MCF 10A (cell line): ENCODE measurements around the gene SOX2. TPM values are rescaled to one million over a fixed set of nuclear protein-coding genes. Genes with fewer than 3 reads are reported as not detected.

Experiments
- BruUV-seq: library from RNA; stranded (reverse); fragments of 400-500 nt; replicated peaks from 2 replicates; lab custom pipeline; 2021; lab: Mats Ljungman, UMichigan
- CTCF ChIA-PET: fragments of 300-600 bp; sonication (Branson Sonifier 250); formaldehyde crosslinking; extraction: SDS; loops from one replicate; lab custom pipeline; 2021; ENCODE audit warnings: antibody characterized with exemption, inconsistent platforms; lab: Yijun Ruan, JAX
- POLR2A ChIA-PET: fragments of 300-600, 350-650 bp; sonication (Branson Sonifier 250); formaldehyde crosslinking; extraction: SDS; loops from one replicate; lab custom pipeline; 2020; ENCODE audit warnings: antibody characterized with exemption, inconsistent platforms; lab: Yijun Ruan, JAX
- DNase-seq: peaks from one replicate; pipeline ENCODE4 v3.0.0-alpha.2; 2018; ENCODE audit not compliant: unreplicated experiment
- H3K27ac Mint-ChIP-seq: one replicate; pipeline ENCODE4 v1.8.0; 2022; ENCODE audit warnings: mild to moderate bottlenecking, low read depth, mixed read lengths; ENCODE audit not compliant: unreplicated experiment
- H3K27me3 Mint-ChIP-seq: one replicate; pipeline ENCODE4 v1.8.0; 2022; ENCODE audit warnings: mixed read lengths; ENCODE audit not compliant: insufficient read depth, unreplicated experiment
- H3K36me3 Mint-ChIP-seq: one replicate; pipeline ENCODE4 v1.8.0; 2022; ENCODE audit warnings: mild to moderate bottlenecking, moderate library complexity, mixed read lengths; ENCODE audit not compliant: insufficient read depth, unreplicated experiment
- H3K4me1 Mint-ChIP-seq: one replicate; pipeline ENCODE4 v1.8.0; 2022; ENCODE audit warnings: mixed read lengths; ENCODE audit not compliant: insufficient read depth, unreplicated experiment
- H3K4me3 Mint-ChIP-seq: one replicate; pipeline ENCODE4 v1.8.0; 2022; ENCODE audit warnings: mild to moderate bottlenecking, moderate library complexity, mixed read lengths; ENCODE audit not compliant: unreplicated experiment
- H3K9me3 Mint-ChIP-seq: one replicate; pipeline ENCODE4 v1.8.0; 2022; ENCODE audit warnings: mixed read lengths; ENCODE audit not compliant: unreplicated experiment
- CTCF ChIP-seq: fragments of 200-600 bp; IDR thresholded peaks from one replicate; pipeline ENCODE4 v1.8.0; 2022; ENCODE audit warnings: antibody characterized with exemption, mild to moderate bottlenecking; ENCODE audit not compliant: unreplicated experiment
- intact Hi-C: fragments of 100-400 bp; cut with micrococcal nuclease; formaldehyde crosslinking; loops from 2 replicates; pipeline ENCODE4 v1.14.1; 2022
- total RNA-seq: library from RNA; stranded (reverse); gene quantifications from 2 replicates; pipeline ENCODE4 v1.2.3, GENCODE V29; 2022

The SOX2 gene
- total RNA-seq, 1 experiment from 2014 or later: not detected

- peaks cover 7% of the 10 kb centered on the region for H3K9me3 Mint-ChIP-seq
- no peak overlapping the region for H3K27ac Mint-ChIP-seq
- ChIA-PET CTCF (interaction anchor here (1.4 kb wide), 1 partner anchor 486 kb away, joined by 3 read pairs; no protein-coding TSS in a partner anchor), POLR2A (interaction anchor here (0.7 kb wide), 1 partner anchor 370 kb away, joined by 3 read pairs; no protein-coding TSS in a partner anchor)
- H3K4me1 Mint-ChIP-seq: peaks cover 10% of the 10 kb centered on the region
- BruUV-seq: no TSS peak
- no peaks in the 10 kb centered on the region for H3K27me3 Mint-ChIP-seq
- H3K4me3 Mint-ChIP-seq: no peak overlapping the region
- DNase-seq: no peak
- intact Hi-C loops: no loop called here
- TF ChIP-seq CTCF: no peak
- no peaks in the 10 kb centered on the region for H3K36me3 Mint-ChIP-seq
These were observed 15.0 kb upstream of the SOX2 start for GRCh38 chr3:181696626-181697230.

- H3K4me3 Mint-ChIP-seq: no peak overlapping the region
- no peak overlapping the region for H3K27ac Mint-ChIP-seq
- ChIA-PET POLR2A (no interaction called here), CTCF (interaction anchor here (0.6 to 5.5 kb wide), 7 partner anchors 10 to 569 kb away, joined by 3 to 164 read pairs (median 4); no protein-coding TSS in a partner anchor)
- H3K27me3 Mint-ChIP-seq: no peaks in the 10 kb centered on the region
- no TSS peak for BruUV-seq
- DNase-seq: no peak
- H3K9me3 Mint-ChIP-seq: peaks cover 7% of the 10 kb centered on the region
- intact Hi-C loops: no loop called here
- TF ChIP-seq CTCF: no peak
- H3K36me3 Mint-ChIP-seq: no peaks in the 10 kb centered on the region
- peaks cover 16% of the 10 kb centered on the region for H3K4me1 Mint-ChIP-seq
These were observed 13.3 kb upstream of the SOX2 start for GRCh38 chr3:181698263-181698954.

- H3K4me1 Mint-ChIP-seq: peaks cover 16% of the 10 kb centered on the region
- H3K27ac Mint-ChIP-seq: no peak overlapping the region
- BruUV-seq: no TSS peak
- no peak overlapping the region for H3K4me3 Mint-ChIP-seq
- no peaks in the 10 kb centered on the region for H3K27me3 Mint-ChIP-seq
- H3K36me3 Mint-ChIP-seq: no peaks in the 10 kb centered on the region
- no peak for DNase-seq
- POLR2A ChIA-PET: no interaction called here
- CTCF ChIA-PET: interaction anchor here (0.5 to 5.5 kb wide), 20 partner anchors 11 to 950 kb away, joined by 3 to 164 read pairs (median 4); no protein-coding TSS in a partner anchor
- intact Hi-C loops: no loop called here
- H3K9me3 Mint-ChIP-seq: peaks cover 7% of the 10 kb centered on the region
- no peak for TF ChIP-seq CTCF
These were observed 12.4 kb upstream of the SOX2 start for GRCh38 chr3:181699171-181699903.
